A549 (cell line): ENCODE data around the gene RRBP1.

Source experiments
- CBX8 ChIP-seq: fragments of 200-600 bp; sonication (generic); IDR thresholded peaks from 2 replicates; pipeline ENCODE4 v1.6.1; 2016
- CHD2 ChIP-seq: fragments of 150-350 bp; IDR thresholded peaks from 2 replicates; pipeline ENCODE4 v1.6.1; 2014; ENCODE audit warnings: low read length; ENCODE audit not compliant: partially characterized antibody
- CHD4 ChIP-seq: fragments of 200-600 bp; sonication (generic); IDR thresholded peaks from 2 replicates; pipeline ENCODE4 v1.6.1; 2016; ENCODE audit warnings: antibody characterized with exemption, mild to moderate bottlenecking, borderline replicate concordance
- CTCF ChIP-seq: fragments of >200 bp; sonication (Bioruptor Twin); formaldehyde crosslinking; IDR thresholded peaks from 3 replicates; pipeline ENCODE4 v1.5.1; 2016
- EP300 ChIP-seq, 2 experiments: fragments of >200 bp; sonication (Bioruptor Twin); formaldehyde crosslinking; IDR thresholded peaks; 2 replicates in 1 of 2; 3 replicates in 1 of 2; pipeline ENCODE4 v1.6.1; 2016 to 2017
- FOSB ChIP-seq: fragments of 250-450 bp; sonication (Bioruptor Pico); IDR thresholded peaks from 2 replicates; pipeline ENCODE4 v1.5.0; 2020; ENCODE audit warnings: mild to moderate bottlenecking, moderate library complexity
- KDM1A ChIP-seq: fragments of 200-600 bp; sonication (generic); IDR thresholded peaks from 2 replicates; pipeline ENCODE4 v1.6.1; 2016; ENCODE audit warnings: low read depth, mild to moderate bottlenecking
- MAFK ChIP-seq: fragments of 450-650 bp; IDR thresholded peaks from 2 replicates; pipeline ENCODE4 v1.6.1; 2014; ENCODE audit not compliant: partially characterized antibody
- POLR2A ChIP-seq: IDR thresholded peaks from 2 replicates; pipeline ENCODE4 v1.6.1; 2012; ENCODE audit warnings: mild to moderate bottlenecking, low read length
- RAD21 ChIP-seq, 2 experiments: fragments of >200 bp in 1 of 2; sonication (Bioruptor Twin) in 1 of 2; formaldehyde crosslinking in 1 of 2; IDR thresholded peaks in 1 of 2; conservative IDR thresholded peaks in 1 of 2; 2 replicates in 1 of 2; 3 replicates in 1 of 2; pipeline ENCODE4 v1.6.1; 2012 to 2018; ENCODE audit warnings: inconsistent platforms in 1 of 2
- REST ChIP-seq: fragments of 200-600 bp; sonication (generic); IDR thresholded peaks from 2 replicates; pipeline ENCODE4 v1.6.1; 2016; ENCODE audit warnings: antibody characterized with exemption, mild to moderate bottlenecking, moderate library complexity
- SMC3 ChIP-seq: fragments of >200 bp; sonication (Bioruptor Twin); formaldehyde crosslinking; IDR thresholded peaks from 3 replicates; pipeline ENCODE4 v1.6.1; 2018; ENCODE audit warnings: inconsistent platforms
- TP53 ChIP-seq: fragments of 250-450 bp; sonication (Bioruptor Pico); IDR thresholded peaks from 2 replicates; pipeline ENCODE4 v1.5.0; 2021; ENCODE audit warnings: mild to moderate bottlenecking, moderate library complexity
- ZFP36 ChIP-seq: fragments of 450-650 bp; IDR thresholded peaks from 2 replicates; pipeline ENCODE4 v1.6.1; 2014; ENCODE audit warnings: borderline replicate concordance; ENCODE audit not compliant: partially characterized antibody

GRCh38 chr20:17700637-17701036, 18.6 kb upstream of the RRBP1 start:
- TF ChIP-seq RAD21 (conservative IDR thresholded peaks at IDR 0.05 in 1 of 2, IDR thresholded peaks at IDR 0.05 in 1 of 2) (no peak), CBX8 (no peak), CHD2 (no peak), POLR2A (no peak), CHD4 (no peak), SMC3 (no peak), CTCF (no peak), MAFK (no peak), KDM1A (no peak), REST (no peak), ZFP36 (no peak), TP53 (CRISPR knock-in tag) (no peak), FOSB (CRISPR knock-in tag) (no peak), EP300 (IDR thresholded peaks at IDR 0.05) (no peak)
